ENCODE data around the gene EXOC6B.

DNA sequence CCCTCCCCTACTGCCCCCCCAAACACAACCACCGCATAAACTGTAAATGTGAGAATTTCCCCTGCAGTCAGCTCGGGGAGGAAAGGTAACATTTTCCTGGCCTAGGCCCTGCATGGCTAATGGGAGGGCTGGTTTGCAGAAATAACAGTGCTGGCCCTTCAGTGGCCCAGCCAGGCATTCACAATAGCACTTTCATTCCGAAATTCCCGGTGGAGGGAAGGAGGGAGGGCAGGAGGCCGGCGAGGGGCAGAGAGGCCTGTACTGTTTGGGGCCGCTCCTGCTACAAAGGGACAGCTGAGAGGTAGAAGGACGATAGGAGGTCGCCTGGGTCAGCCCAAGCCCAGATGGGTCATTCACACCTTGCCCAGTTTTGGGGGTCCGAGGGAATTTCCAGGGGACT lies 689.5 kb downstream of the EXOC6B start:
- TF ChIP-seq, protein P1, sequence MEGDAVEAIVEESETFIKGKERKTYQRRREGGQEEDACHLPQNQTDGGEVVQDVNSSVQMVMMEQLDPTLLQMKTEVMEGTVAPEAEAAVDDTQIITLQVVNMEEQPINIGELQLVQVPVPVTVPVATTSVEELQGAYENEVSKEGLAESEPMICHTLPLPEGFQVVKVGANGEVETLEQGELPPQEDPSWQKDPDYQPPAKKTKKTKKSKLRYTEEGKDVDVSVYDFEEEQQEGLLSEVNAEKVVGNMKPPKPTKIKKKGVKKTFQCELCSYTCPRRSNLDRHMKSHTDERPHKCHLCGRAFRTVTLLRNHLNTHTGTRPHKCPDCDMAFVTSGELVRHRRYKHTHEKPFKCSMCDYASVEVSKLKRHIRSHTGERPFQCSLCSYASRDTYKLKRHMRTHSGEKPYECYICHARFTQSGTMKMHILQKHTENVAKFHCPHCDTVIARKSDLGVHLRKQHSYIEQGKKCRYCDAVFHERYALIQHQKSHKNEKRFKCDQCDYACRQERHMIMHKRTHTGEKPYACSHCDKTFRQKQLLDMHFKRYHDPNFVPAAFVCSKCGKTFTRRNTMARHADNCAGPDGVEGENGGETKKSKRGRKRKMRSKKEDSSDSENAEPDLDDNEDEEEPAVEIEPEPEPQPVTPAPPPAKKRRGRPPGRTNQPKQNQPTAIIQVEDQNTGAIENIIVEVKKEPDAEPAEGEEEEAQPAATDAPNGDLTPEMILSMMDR (IDR thresholded peaks at IDR 0.05), result no peak
- no peak for TF ChIP-seq POLR2A (IDR thresholded peaks at IDR 0.05)
